Vagina (tissue), 2 donors: Measurements from ENCODE around the gene OR1J1. TPM values are rescaled to one million over a fixed set of nuclear protein-coding genes. Genes with fewer than 3 reads are reported as not detected.
A peak's percentile ranks its signal among the peaks of the same experiment; 100 is the strongest.

Source experiments
- DNase-seq, 2 donors: peaks; one replicate each; pipeline ENCODE4 v3.0.0-alpha.2; 2017; ENCODE audit errors: extremely low spot score in 2 of 2
- H3K27ac ChIP-seq: fragments of 200-600 bp; sonication (generic); one replicate; pipeline ENCODE4 v1.5.1; 2019
- H3K27me3 ChIP-seq: fragments of 200-600 bp; sonication (generic); one replicate; pipeline ENCODE4 v1.5.1; 2019
- H3K36me3 ChIP-seq, 2 donors: fragments of 200-600 bp; sonication (generic); one replicate each; pipeline ENCODE4 v1.5.1; 2017 to 2019
- H3K4me1 ChIP-seq: fragments of 200-600 bp; sonication (generic); one replicate; pipeline ENCODE4 v1.5.1; 2019
- H3K4me3 ChIP-seq, 2 donors: fragments of 200-600 bp; sonication (generic); 1 replicate in 1 of 2; 2 replicates in 1 of 2; pipeline ENCODE4 v1.5.1; 2016 to 2019
- H3K9me3 ChIP-seq: fragments of 200-600 bp; sonication (generic); one replicate; pipeline ENCODE4 v1.5.1; 2019
- POLR2A ChIP-seq, 2 donors: fragments of 450-650 bp; IDR thresholded peaks; one replicate each; pipeline ENCODE4 v1.6.1; 2017; ENCODE audit warnings: antibody characterized with exemption in 2 of 2, mild to moderate bottlenecking in 2 of 2, moderate library complexity in 2 of 2
- POLR2AphosphoS5 ChIP-seq, 2 donors: sonication (generic); formaldehyde crosslinking; IDR thresholded peaks; one replicate each; pipeline ENCODE4 v1.9.0; 2017; ENCODE audit warnings: antibody characterized with exemption in 2 of 2, mild to moderate bottlenecking in 2 of 2, low read depth in 1 of 2; ENCODE audit not compliant: insufficient read depth in 1 of 2
- intact Hi-C: fragments of 100-400 bp; cut with DNase I; formaldehyde crosslinking; loops from one replicate; pipeline ENCODE4 v1.15.1; 2023
- total RNA-seq: library from RNA; depleted of rRNA; stranded (reverse); fragments of >200 nt; gene quantifications from one replicate; pipeline ENCODE4 v1.2.3, GENCODE V29; 2016
- TF ChIP-seq, protein P1 (sequence below), 3 experiments: fragments of 450-650 bp in 2 of 3; fragments of 200-600 bp in 1 of 3; sonication (generic) in 1 of 3; IDR thresholded peaks; one replicate each; pipeline ENCODE4 v1.5.1; 2017 to 2019; ENCODE audit warnings: antibody characterized with exemption in 3 of 3, mild to moderate bottlenecking in 2 of 3, moderate library complexity in 2 of 3

Gene OR1J1
- total RNA-seq, 1 donor from 2014 or later = not detected

DNA sequence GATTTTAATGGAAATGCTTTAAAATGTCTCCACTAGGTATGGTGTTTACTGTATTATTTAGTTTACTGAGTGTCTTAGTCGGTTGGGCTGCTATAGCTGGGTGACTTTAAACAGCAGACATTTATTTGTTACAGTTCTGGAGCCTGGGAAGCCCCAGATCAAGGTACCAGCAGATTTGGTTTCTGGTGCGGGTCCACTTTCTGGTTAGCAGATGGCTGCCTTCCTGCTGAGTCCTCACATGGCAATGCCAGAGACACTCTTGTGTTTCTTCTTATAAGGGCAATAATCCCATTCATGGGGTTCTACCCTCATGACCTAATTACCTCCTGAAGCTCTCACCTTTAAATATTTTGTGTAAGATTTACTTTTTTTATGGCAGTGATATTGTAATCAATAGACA, 40.5 kb upstream of the OR1J1 start:
- no peaks in the 10 kb centered on the region for H3K9me3 ChIP-seq
- intact Hi-C loops = no loop called here
- TF ChIP-seq POLR2AphosphoS5 (IDR thresholded peaks at IDR 0.05; ENCODE audit: insufficient read depth in 1 of 2, low read depth in 1 of 2) = no peak
- TF ChIP-seq POLR2A (IDR thresholded peaks at IDR 0.05) = no peak
- TF ChIP-seq, protein P1, sequence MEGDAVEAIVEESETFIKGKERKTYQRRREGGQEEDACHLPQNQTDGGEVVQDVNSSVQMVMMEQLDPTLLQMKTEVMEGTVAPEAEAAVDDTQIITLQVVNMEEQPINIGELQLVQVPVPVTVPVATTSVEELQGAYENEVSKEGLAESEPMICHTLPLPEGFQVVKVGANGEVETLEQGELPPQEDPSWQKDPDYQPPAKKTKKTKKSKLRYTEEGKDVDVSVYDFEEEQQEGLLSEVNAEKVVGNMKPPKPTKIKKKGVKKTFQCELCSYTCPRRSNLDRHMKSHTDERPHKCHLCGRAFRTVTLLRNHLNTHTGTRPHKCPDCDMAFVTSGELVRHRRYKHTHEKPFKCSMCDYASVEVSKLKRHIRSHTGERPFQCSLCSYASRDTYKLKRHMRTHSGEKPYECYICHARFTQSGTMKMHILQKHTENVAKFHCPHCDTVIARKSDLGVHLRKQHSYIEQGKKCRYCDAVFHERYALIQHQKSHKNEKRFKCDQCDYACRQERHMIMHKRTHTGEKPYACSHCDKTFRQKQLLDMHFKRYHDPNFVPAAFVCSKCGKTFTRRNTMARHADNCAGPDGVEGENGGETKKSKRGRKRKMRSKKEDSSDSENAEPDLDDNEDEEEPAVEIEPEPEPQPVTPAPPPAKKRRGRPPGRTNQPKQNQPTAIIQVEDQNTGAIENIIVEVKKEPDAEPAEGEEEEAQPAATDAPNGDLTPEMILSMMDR (IDR thresholded peaks at IDR 0.05) = no peak
- no peak for DNase-seq
- H3K27ac ChIP-seq = no peak overlapping the region
- H3K4me3 ChIP-seq = no peak overlapping the region
- H3K4me1 ChIP-seq = no peaks in the 10 kb centered on the region
- no peaks in the 10 kb centered on the region for H3K27me3 ChIP-seq
- no peaks in the 10 kb centered on the region for H3K36me3 ChIP-seq

DNA sequence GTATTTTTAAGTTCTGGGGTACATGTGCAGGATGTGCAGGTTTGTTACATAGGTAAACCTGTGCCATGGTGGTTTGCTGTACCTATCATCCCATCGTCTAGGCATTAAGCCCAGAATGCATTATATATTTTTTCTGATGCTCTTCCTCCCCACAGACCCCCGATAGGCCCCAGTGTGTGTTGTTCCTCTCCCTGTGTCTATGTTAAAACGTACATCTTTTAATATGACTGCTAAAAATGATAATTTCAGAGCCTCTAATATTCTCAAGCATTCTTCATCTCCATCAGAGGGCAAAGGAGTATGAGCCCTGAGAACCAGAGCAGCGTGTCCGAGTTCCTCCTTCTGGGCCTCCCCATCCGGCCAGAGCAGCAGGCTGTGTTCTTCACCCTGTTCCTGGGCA, 32.8 kb upstream of the OR1J1 start, which contains the start of gene OR1J2:
Gene OR1J2 (plus strand): TSS at position 301 of the 400 bp plus-strand sequence. CDS start 0 bp downstream, at position 301.
- intact Hi-C loops = no loop called here
- TF ChIP-seq, protein P1 (IDR thresholded peaks at IDR 0.05) = no peak
- TF ChIP-seq POLR2A (IDR thresholded peaks at IDR 0.05) = no peak
- no peak for TF ChIP-seq POLR2AphosphoS5 (IDR thresholded peaks at IDR 0.05; ENCODE audit: insufficient read depth in 1 of 2, low read depth in 1 of 2)

DNA sequence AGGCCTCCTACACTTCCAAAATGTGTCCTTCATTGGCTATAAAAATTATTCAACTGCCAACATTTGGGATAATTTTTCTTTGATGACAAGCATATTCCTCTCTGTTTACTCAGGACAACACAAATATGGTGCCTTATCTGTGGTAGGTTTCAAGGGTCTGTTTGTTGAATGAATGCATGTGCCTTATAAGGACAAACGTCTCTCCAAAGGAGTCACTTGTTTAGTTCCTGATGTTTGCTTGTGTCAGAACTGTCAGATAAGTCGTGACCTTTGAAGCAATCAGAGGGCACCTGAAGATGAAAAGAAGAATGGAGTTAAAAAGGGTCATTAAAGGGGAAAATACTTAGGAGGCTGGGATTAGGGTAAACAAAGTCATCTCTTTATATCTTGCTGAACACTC, 29.2 kb upstream of the OR1J1 start:
- Histone ChIP-seq H3K4me3 (no peak overlapping the region), H3K9me3 (no peaks in the 10 kb centered on the region), H3K4me1 (no peaks in the 10 kb centered on the region), H3K27ac (no peak overlapping the region), H3K36me3 (no peaks in the 10 kb centered on the region), H3K27me3 (no peaks in the 10 kb centered on the region)
- intact Hi-C loops = no loop called here
- TF ChIP-seq, protein P1 (IDR thresholded peaks at IDR 0.05) = no peak
- TF ChIP-seq POLR2A (IDR thresholded peaks at IDR 0.05) (no peak), POLR2AphosphoS5 (IDR thresholded peaks at IDR 0.05; ENCODE audit: insufficient read depth in 1 of 2, low read depth in 1 of 2) (no peak)
- no peak for DNase-seq

More for the DNA sequence above, 32.8 kb upstream of the OR1J1 start, which contains the start of gene OR1J2:
- no peaks in the 10 kb centered on the region for H3K9me3 ChIP-seq
- H3K27ac ChIP-seq = no peak within 1 kb of the TSS
- no peak within 1 kb of the TSS for H3K4me3 ChIP-seq
- no peaks in the 10 kb centered on the region for H3K4me1 ChIP-seq
- no peaks in the 10 kb centered on the region for H3K27me3 ChIP-seq
- no peaks in the 10 kb centered on the region for H3K36me3 ChIP-seq
- DNase-seq = no peak

DNA sequence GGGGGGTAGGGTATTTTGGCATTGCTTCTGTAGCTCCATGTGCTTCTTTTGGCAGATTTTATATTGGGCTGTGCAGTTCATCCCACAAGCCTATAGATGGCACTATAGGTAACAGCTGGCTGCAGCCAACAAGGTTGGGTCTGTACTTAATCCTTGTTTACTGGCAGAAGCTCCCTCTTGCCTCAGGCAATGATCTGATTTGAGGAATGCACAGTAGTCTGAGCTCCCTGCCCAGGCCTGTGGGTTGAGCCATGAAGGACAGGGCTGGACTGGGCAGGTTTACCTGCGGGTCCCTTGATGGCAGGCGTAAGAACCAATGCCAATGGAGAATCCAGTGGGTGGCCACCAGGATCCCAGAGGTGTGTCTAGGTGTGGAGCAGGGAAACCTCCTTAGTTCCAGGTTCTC, 21.2 kb upstream of the OR1J1 start:
- intact Hi-C loops = no loop called here
- Histone ChIP-seq H3K27ac (no peak overlapping the region), H3K9me3 (no peaks in the 10 kb centered on the region), H3K4me1 (no peaks in the 10 kb centered on the region), H3K36me3 (no peaks in the 10 kb centered on the region), H3K27me3 (no peaks in the 10 kb centered on the region), H3K4me3 (no peak overlapping the region)
- TF ChIP-seq, protein P1 (IDR thresholded peaks at IDR 0.05) = peak in 2 of 3 experiments; percentile 22 to 23
- no peak for TF ChIP-seq POLR2A (IDR thresholded peaks at IDR 0.05)
- no peak for DNase-seq

DNA sequence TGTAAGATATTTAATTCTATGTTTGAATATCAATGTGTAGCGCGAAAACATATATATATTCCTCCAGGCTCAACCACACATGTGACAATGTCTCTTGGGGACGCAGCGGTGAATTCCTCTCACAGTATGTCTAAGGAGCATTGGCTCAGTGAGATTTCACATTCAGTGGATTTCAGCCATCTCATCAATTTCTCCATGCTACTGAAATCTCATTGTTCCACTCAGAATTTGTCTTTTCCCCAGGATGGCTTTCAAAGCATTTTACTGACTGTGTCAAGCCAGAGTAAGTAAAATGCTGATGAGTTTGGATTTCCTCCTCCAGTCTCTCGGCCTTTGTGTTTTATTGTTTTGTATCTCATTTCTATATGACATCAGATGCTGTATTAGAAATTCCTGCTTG, 1.3 kb upstream of the OR1J1 start:
- no peaks in the 10 kb centered on the region for H3K9me3 ChIP-seq
- intact Hi-C loops = no loop called here

More for the DNA sequence above, 1.3 kb upstream of the OR1J1 start:
- TF ChIP-seq POLR2A (IDR thresholded peaks at IDR 0.05) (no peak), POLR2AphosphoS5 (IDR thresholded peaks at IDR 0.05; ENCODE audit: insufficient read depth in 1 of 2, low read depth in 1 of 2) (no peak)
- TF ChIP-seq, protein P1 (IDR thresholded peaks at IDR 0.05) = no peak
- H3K27me3 ChIP-seq = no peaks in the 10 kb centered on the region
- no peak for DNase-seq
- no peak overlapping the region for H3K27ac ChIP-seq
- H3K36me3 ChIP-seq = no peaks in the 10 kb centered on the region
- H3K4me3 ChIP-seq = no peak overlapping the region
- no peaks in the 10 kb centered on the region for H3K4me1 ChIP-seq
